H1 (cell line): ENCODE data around the gene R3HCC1L. TPM values are rescaled to one million over a fixed set of nuclear protein-coding genes. Genes with fewer than 3 reads are reported as not detected.

Experiments used
- CTCF ChIA-PET: fragments of 300-600 bp; sonication (Branson Sonifier 250); formaldehyde crosslinking; loops from one replicate; lab custom pipeline; 2021; ENCODE audit not compliant: partially characterized antibody; lab: Charles Lee
- POLR2A ChIA-PET: fragments of 300-600 bp; sonication (Branson Sonifier 250); formaldehyde crosslinking; loops from one replicate; lab custom pipeline; 2021; ENCODE audit warnings: inconsistent platforms; ENCODE audit not compliant: partially characterized antibody; lab: Charles Lee
- DNase-seq, 2 experiments: peaks; one replicate each; pipeline versions ENCODE4 v3.0.0 to v3.0.0-alpha.2; 2010 to 2022; ENCODE audit warnings: low spot score in 2 of 2, low read depth in 1 of 2, mixed read lengths in 1 of 2
- FAIRE-seq: peaks from 2 replicates; lab custom pipeline; 2011; peaks lifted over from hg19 to GRCh38; lab: Jason Lieb, UNC
- H2AFZ ChIP-seq: 2 replicates; pipeline ENCODE4 v1.8.1; 2012; ENCODE audit warnings: low read length, inconsistent platforms
- H2AK5ac ChIP-seq: 2 replicates; pipeline ENCODE4 v1.6.1; 2013; ENCODE audit warnings: low read depth, low read length
- H2BK120ac ChIP-seq: replicated peaks from 2 replicates; pipeline ENCODE3; 2013; ENCODE audit warnings: low read depth, low read length, inconsistent platforms
- H2BK12ac ChIP-seq: 2 replicates; pipeline ENCODE4 v1.6.1; 2013; ENCODE audit warnings: low read depth, low read length
- H2BK15ac ChIP-seq: 2 replicates; pipeline ENCODE4 v1.6.1; 2013; ENCODE audit warnings: low read length
- H2BK20ac ChIP-seq: 2 replicates; pipeline ENCODE4 v1.6.1; 2013; ENCODE audit warnings: low read length
- H2BK5ac ChIP-seq: 2 replicates; pipeline ENCODE4 v1.6.1; 2013; ENCODE audit warnings: low read depth, low read length
- H3K14ac ChIP-seq: 2 replicates; pipeline ENCODE4 v1.6.1; 2013; ENCODE audit warnings: inconsistent platforms; ENCODE audit not compliant: insufficient read length
- H3K18ac ChIP-seq: 2 replicates; pipeline ENCODE4 v1.6.1; 2013; ENCODE audit warnings: low read length; ENCODE audit errors: extremely low read depth
- H3K23ac ChIP-seq: 2 replicates; pipeline ENCODE4 v1.6.1; 2013; ENCODE audit warnings: inconsistent platforms; ENCODE audit not compliant: insufficient read length
- H3K23me2 ChIP-seq: 2 replicates; pipeline ENCODE4 v1.6.1; 2013; ENCODE audit warnings: low read depth, low read length
- H3K27ac ChIP-seq: 2 replicates; pipeline ENCODE4 v1.6.1; 2011; ENCODE audit warnings: low read depth, low read length, inconsistent platforms
- H3K27me3 ChIP-seq, 4 experiments: replicated peaks in 1 of 4; 1 replicate in 1 of 4; 2 replicates in 3 of 4; pipeline versions ENCODE4 v1.6.1 to v1.8.1; 2011 to 2013; ENCODE audit warnings: low read length in 3 of 4, mild to moderate bottlenecking in 3 of 4, inconsistent platforms in 2 of 4, mixed read lengths in 2 of 4, moderate library complexity in 1 of 4; ENCODE audit not compliant: control insufficient read depth in 3 of 4, insufficient read depth in 3 of 4; ENCODE audit errors: extremely low read depth in 1 of 4
- H3K36me3 ChIP-seq, 4 experiments: 2 replicates each; pipeline versions ENCODE4 v1.6.1 to v1.8.1; 2011 to 2013; ENCODE audit warnings: mild to moderate bottlenecking in 4 of 4, low read length in 3 of 4, moderate library complexity in 2 of 4, control low read depth in 1 of 4, inconsistent platforms in 1 of 4; ENCODE audit not compliant: insufficient read depth in 4 of 4, control insufficient read depth in 2 of 4
- H3K4ac ChIP-seq: replicated peaks from 2 replicates; pipeline ENCODE3; 2013; ENCODE audit warnings: low read length, low read depth, mixed read lengths, inconsistent platforms; ENCODE audit not compliant: insufficient read length
- H3K4me1 ChIP-seq, 4 experiments: replicated peaks in 1 of 4; 1 replicate in 1 of 4; 2 replicates in 3 of 4; pipeline versions ENCODE4 v1.6.1 to v1.8.1; 2011 to 2013; ENCODE audit warnings: low read length in 3 of 4, inconsistent platforms in 2 of 4, mixed read lengths in 1 of 4; ENCODE audit not compliant: insufficient read depth in 4 of 4, control insufficient read depth in 3 of 4
- H3K4me2 ChIP-seq, 2 experiments: 2 replicates each; pipeline versions ENCODE4 v1.6.1 to v1.8.1; 2011 to 2013; ENCODE audit warnings: low read depth in 2 of 2, low read length in 2 of 2, control low read depth in 1 of 2, inconsistent platforms in 1 of 2, mild to moderate bottlenecking in 1 of 2; ENCODE audit not compliant: insufficient read depth in 1 of 2
- H3K4me3 ChIP-seq, 4 experiments: fragments of 200-600, 300-600 bp in 1 of 4; sonication (generic), shearing (Covaris generic), sonication (Bioruptor Twin) in 1 of 4; 2 replicates each; pipeline versions ENCODE4 v1.5.1 to v1.8.1; 2011 to 2016; ENCODE audit warnings: low read length in 4 of 4, low read depth in 3 of 4, control low read depth in 2 of 4, inconsistent platforms in 2 of 4, mild to moderate bottlenecking in 2 of 4, mixed read lengths in 1 of 4, moderate library complexity in 1 of 4; ENCODE audit not compliant: insufficient read depth in 2 of 4; ENCODE audit errors: extremely low read depth in 1 of 4
- H3K56ac ChIP-seq: replicated peaks from 2 replicates; pipeline ENCODE3; 2013; ENCODE audit warnings: low read depth, mild to moderate bottlenecking, mixed read lengths, low read length, inconsistent platforms; ENCODE audit not compliant: insufficient read length
- H3K79me1 ChIP-seq: 2 replicates; pipeline ENCODE4 v1.6.1; 2013; ENCODE audit warnings: low read depth, low read length, control low read depth
- H3K79me2 ChIP-seq, 2 experiments: 2 replicates each; pipeline versions ENCODE4 v1.6.1 to v1.8.1; 2012 to 2013; ENCODE audit warnings: low read length in 2 of 2, mild to moderate bottlenecking in 2 of 2, inconsistent platforms in 1 of 2; ENCODE audit not compliant: insufficient read depth in 2 of 2, control insufficient read depth in 1 of 2
- H3K9ac ChIP-seq, 4 experiments: replicated peaks in 1 of 4; 1 replicate in 1 of 4; 2 replicates in 3 of 4; pipeline versions ENCODE4 v1.6.1 to v1.8.1; 2011 to 2013; ENCODE audit warnings: low read depth in 3 of 4, low read length in 3 of 4, control low read depth in 2 of 4, mild to moderate bottlenecking in 2 of 4, moderate library complexity in 2 of 4, inconsistent platforms in 1 of 4; ENCODE audit errors: extremely low read depth in 1 of 4
- H3K9me3 ChIP-seq, 2 experiments: 2 replicates each; pipeline versions ENCODE4 v1.6.1 to v1.8.1; 2012 to 2013; ENCODE audit warnings: mild to moderate bottlenecking in 2 of 2, moderate library complexity in 2 of 2, control low read depth in 1 of 2, inconsistent platforms in 1 of 2, low read depth in 1 of 2, low read length in 1 of 2, mixed read lengths in 1 of 2; ENCODE audit not compliant: insufficient read depth in 2 of 2
- H4K20me1 ChIP-seq, 2 experiments: replicated peaks in 1 of 2; 2 replicates each; pipeline versions ENCODE3 to v1.8.1; 2011 to 2013; ENCODE audit warnings: inconsistent platforms in 2 of 2, low read length in 2 of 2, mild to moderate bottlenecking in 1 of 2; ENCODE audit not compliant: insufficient read depth in 2 of 2, control insufficient read depth in 1 of 2
- H4K5ac ChIP-seq: 2 replicates; pipeline ENCODE4 v1.6.1; 2013; ENCODE audit warnings: low read length, low read depth, mixed read lengths, inconsistent platforms; ENCODE audit not compliant: insufficient read length
- H4K8ac ChIP-seq: 2 replicates; pipeline ENCODE4 v1.8.0; 2013; ENCODE audit warnings: mild to moderate bottlenecking, moderate library complexity, low read length, inconsistent platforms; ENCODE audit not compliant: insufficient read depth; ENCODE audit errors: extremely low read depth
- H4K91ac ChIP-seq: replicated peaks from 2 replicates; pipeline ENCODE3; 2013; ENCODE audit warnings: low read length, mixed read lengths, inconsistent platforms; ENCODE audit not compliant: insufficient read length
- CEBPB ChIP-seq: IDR thresholded peaks from 2 replicates; pipeline ENCODE4 v1.6.1; 2012; ENCODE audit warnings: low read depth, low read length
- FOSL1 ChIP-seq: IDR thresholded peaks from 2 replicates; pipeline ENCODE4 v1.6.1; 2011; ENCODE audit warnings: mild to moderate bottlenecking, low read depth, low read length, moderate library complexity; ENCODE audit not compliant: insufficient read depth
- JUN ChIP-seq: IDR thresholded peaks from 2 replicates; pipeline ENCODE4 v1.6.1; 2011; ENCODE audit warnings: low read depth, mild to moderate bottlenecking, improper control_type of control experiment, low read length
- JUND ChIP-seq: IDR thresholded peaks from 2 replicates; pipeline ENCODE4 v1.6.1; 2011; ENCODE audit warnings: mild to moderate bottlenecking, improper control_type of control experiment, low read length
- PHF8 ChIP-seq: fragments of 200-600 bp; sonication (generic); conservative IDR thresholded peaks from 2 replicates; pipeline ENCODE4 v1.7.1; 2012; ENCODE audit warnings: low read depth, mild to moderate bottlenecking, inconsistent platforms, low read length, moderate library complexity
- POLR2AphosphoS5 ChIP-seq: IDR thresholded peaks from 2 replicates; pipeline ENCODE4 v1.6.1; 2011; ENCODE audit warnings: low read depth, low read length
- POU5F1 ChIP-seq: IDR thresholded peaks from 2 replicates; pipeline ENCODE4 v1.6.1; 2011; ENCODE audit warnings: low read depth, mild to moderate bottlenecking, low read length, moderate library complexity
- RBBP5 ChIP-seq: IDR thresholded peaks from 2 replicates; pipeline ENCODE4 v1.7.1; 2012; ENCODE audit warnings: low read depth, mild to moderate bottlenecking, inconsistent platforms, low read length, moderate library complexity, borderline replicate concordance
- RFX5 ChIP-seq: IDR thresholded peaks from 2 replicates; pipeline ENCODE4 v1.6.1; 2011; ENCODE audit warnings: low read depth, low read length, improper control_type of control experiment, borderline replicate concordance
- RXRA ChIP-seq: IDR thresholded peaks from 2 replicates; pipeline ENCODE4 v1.6.1; 2011; ENCODE audit warnings: low read depth, mild to moderate bottlenecking, low read length, moderate library complexity; ENCODE audit not compliant: insufficient read depth
- SIRT6 ChIP-seq: IDR thresholded peaks from one replicate; pipeline ENCODE4 v1.7.1; 2012; ENCODE audit warnings: low read length, inconsistent platforms
- SRF ChIP-seq: IDR thresholded peaks from 2 replicates; pipeline ENCODE4 v1.6.1; 2011; ENCODE audit warnings: mild to moderate bottlenecking, low read depth, low read length, moderate library complexity
- SUZ12 ChIP-seq: fragments of 200-600 bp; sonication (generic); IDR thresholded peaks from 2 replicates; pipeline ENCODE4 v1.6.1; 2012; ENCODE audit warnings: mild to moderate bottlenecking, inconsistent platforms, low read length, moderate library complexity, mixed read lengths
- WGBS, 2 experiments: shearing (Covaris generic) in 1 of 2; methylation state at CpG; one replicate each; pipeline versions ENCODE4 v1.1.6 to v1.1.7; 2013 to 2015; ENCODE audit warnings: low lambda C conversion rate in 2 of 2, mixed read lengths in 2 of 2, inconsistent platforms in 1 of 2, low coverage in 1 of 2, missing lambda C conversion rate in 1 of 2; ENCODE audit not compliant: insufficient replicate concordance in 2 of 2, insufficient coverage in 1 of 2, insufficient read length in 1 of 2; ENCODE audit errors: extremely low coverage in 1 of 2, missing lambda C conversion rate in 1 of 2; 5-methylcytosine and 5-hydroxymethylcytosine counted together
- polyA plus RNA-seq, 7 experiments: library from polyadenylated mRNA; depleted of rRNA in 3 of 7; stranded (reverse) in 5 of 7; unstranded in 2 of 7; fragments of >200 nt in 5 of 7; fragments of 200-250 nt in 2 of 7; gene quantifications; 1 replicate in 5 of 7; 2 replicates in 1 of 7; 4 replicates in 1 of 7; pipeline versions ENCODE4 v1.2.1 to v1.2.3, GENCODE V29; 2011 to 2013; ENCODE audit warnings: missing spikeins in 2 of 7, mixed read lengths in 2 of 7
- total RNA-seq: library from RNA; stranded (reverse); fragmentation: NEBNext Ultra II Directional; extraction: Animal tissue kit (Norgen Biotek cat#: 25700); gene quantifications from 2 replicates; pipeline ENCODE4 v1.2.1, GENCODE V29; 2021
- TF ChIP-seq, protein P1 (sequence below): IDR thresholded peaks from 2 replicates; pipeline ENCODE4 v1.6.1; 2011; ENCODE audit warnings: low read length, improper control_type of control experiment

Gene R3HCC1L
- total and polyA plus RNA-seq, 2 of the 8 experiments (the other 6 are each of a cell fraction or from before 2014, with no cell fraction given), result 6.9 to 13.9 TPM

DNA sequence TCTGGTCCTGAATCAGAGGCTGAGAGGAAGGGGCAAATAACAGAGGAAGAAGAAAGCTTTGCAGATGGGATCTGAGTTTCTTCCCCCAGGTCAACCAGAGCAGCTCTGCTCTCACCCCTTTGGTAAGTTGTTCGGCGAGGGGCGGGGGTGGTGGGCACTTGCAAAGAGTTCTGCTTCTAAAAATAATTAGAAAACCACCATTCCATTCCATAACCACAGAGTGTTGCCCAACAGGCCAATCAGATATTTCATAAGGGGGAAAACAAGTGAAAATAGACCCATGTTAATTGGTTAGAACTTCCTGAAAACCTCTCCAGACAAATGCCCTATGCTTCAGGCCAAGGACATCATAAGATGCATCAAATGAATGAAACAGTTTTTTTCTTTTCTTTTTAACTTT, 43.6 kb upstream of the R3HCC1L start:
- Histone ChIP-seq H3K4me3 (no peak overlapping the region), H3K23ac (no peak overlapping the region), H3K27ac (no peak overlapping the region), H3K9ac (no peak overlapping the region), H3K4ac (no peak overlapping the region), H2BK5ac (no peak overlapping the region), H4K20me1 (no peaks in the 10 kb centered on the region), H3K79me2 (no peaks in the 10 kb centered on the region), H2AK5ac (no peak overlapping the region), H3K18ac (no peak overlapping the region), H3K4me2 (no peak overlapping the region), H3K14ac (no peak overlapping the region), H4K5ac (no peak overlapping the region), H2BK20ac (no peak overlapping the region), H3K79me1 (no peaks in the 10 kb centered on the region), H3K27me3 (no peaks in the 10 kb centered on the region), H3K23me2 (no peaks in the 10 kb centered on the region), H2BK120ac (no peak overlapping the region), H3K9me3 (no peaks in the 10 kb centered on the region; a peak in 1 of 4 replicates), H4K8ac (no peak overlapping the region), H2BK15ac (no peak overlapping the region), H3K4me1 (no peaks in the 10 kb centered on the region), H3K56ac (no peak overlapping the region), H2BK12ac (no peak overlapping the region), H4K91ac (no peak overlapping the region), H3K36me3 (no peaks in the 10 kb centered on the region), H2AFZ (no peak overlapping the region)
- WGBS, 2 experiments, result 100% methylated on average over 3 of the region's 3 CpGs; no CpG with 5 or more reads in 1 of the 2 experiments
- no peak for DNase-seq
- ChIA-PET CTCF (no interaction called here), POLR2A (no interaction called here)
- FAIRE-seq, result no peak
- TF ChIP-seq RXRA (no peak), JUN (no peak), SRF (no peak), PHF8 (no peak), POU5F1 (no peak), RBBP5 (no peak), SUZ12 (no peak), SIRT6 (no peak), JUND (no peak), POLR2AphosphoS5 (no peak), CEBPB (no peak), RFX5 (no peak), FOSL1 (no peak)
- TF ChIP-seq, protein P1, sequence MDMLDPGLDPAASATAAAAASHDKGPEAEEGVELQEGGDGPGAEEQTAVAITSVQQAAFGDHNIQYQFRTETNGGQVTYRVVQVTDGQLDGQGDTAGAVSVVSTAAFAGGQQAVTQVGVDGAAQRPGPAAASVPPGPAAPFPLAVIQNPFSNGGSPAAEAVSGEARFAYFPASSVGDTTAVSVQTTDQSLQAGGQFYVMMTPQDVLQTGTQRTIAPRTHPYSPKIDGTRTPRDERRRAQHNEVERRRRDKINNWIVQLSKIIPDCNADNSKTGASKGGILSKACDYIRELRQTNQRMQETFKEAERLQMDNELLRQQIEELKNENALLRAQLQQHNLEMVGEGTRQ, result no peak
